HG02610 (cell line): Measurements from ENCODE around the gene PIAS2.
"Not testable (repeated sequence)": the region's sequence is repeated elsewhere in the genome, so short reads cannot be mapped to it uniquely, and the experiment has no call there.

Source experiments
- ATAC-seq: cut with Tn5 transposase; IDR thresholded peaks from one replicate; pipeline ENCODE4 v1.9.1; 2021; ENCODE audit warnings: mild to moderate bottlenecking, moderate library complexity; ENCODE audit not compliant: unreplicated experiment

PIAS2 gene

GRCh38 chr18:46903406-46903805, 13.9 kb downstream of the PIAS2 start:
- no peak for ATAC-seq

- peak; percentile 94 for ATAC-seq
Observed at GRCh38 chr18:46899274-46899948, 17.9 kb downstream of the PIAS2 start.

GRCh38 chr18:46894124-46894523, 23.2 kb downstream of the PIAS2 start:
- ATAC-seq = no peak

DNA sequence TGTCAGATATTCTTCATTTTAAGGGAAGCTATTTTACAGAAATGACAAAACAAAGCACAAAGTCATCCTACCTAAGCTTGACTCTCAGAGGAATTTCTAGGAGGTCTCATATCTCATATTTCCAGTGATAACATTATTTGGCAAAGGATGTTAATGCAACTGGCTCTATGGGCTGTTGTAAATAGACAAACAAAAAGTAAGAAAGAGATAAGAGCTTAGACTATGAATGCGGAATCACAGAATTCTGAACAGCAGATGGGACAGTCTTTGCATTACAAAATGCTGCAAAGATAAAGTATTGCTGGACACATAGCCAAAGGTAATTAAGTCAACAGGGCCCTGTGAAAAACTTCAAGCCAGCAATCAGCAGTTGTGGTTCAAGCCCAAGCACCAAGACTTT, 23.9 kb downstream of the PIAS2 start:
- no peak for ATAC-seq

DNA sequence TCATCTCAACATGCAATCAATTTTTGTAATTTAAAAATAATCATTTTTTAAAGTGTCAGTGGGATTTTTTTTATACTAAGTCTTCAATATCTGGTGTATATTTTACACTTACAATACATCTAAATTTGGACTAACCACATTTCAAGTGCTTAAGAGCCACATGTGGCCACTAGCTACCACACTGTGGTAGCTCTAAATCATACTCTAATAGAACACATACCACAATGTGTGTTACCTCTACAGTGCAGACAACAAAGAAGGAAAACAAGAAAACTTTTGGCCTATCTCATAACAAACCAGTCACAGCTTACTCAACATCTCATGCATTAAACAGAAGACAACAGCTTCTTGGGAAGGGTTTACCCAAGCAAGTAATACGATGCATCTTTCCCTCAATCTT, 24.5 kb downstream of the PIAS2 start:
- ATAC-seq = peak; percentile 55

GRCh38 chr18:46891742-46892214, 25.5 kb downstream of the PIAS2 start:
- peak; percentile 84 for ATAC-seq

- no peak for ATAC-seq
Observed at GRCh38 chr18:46888965-46889364, 28.3 kb downstream of the PIAS2 start.

- no peak for ATAC-seq
Observed at GRCh38 chr18:46886893-46887292, 30.4 kb downstream of the PIAS2 start.

GRCh38 chr18:46883180-46883579, 34.1 kb downstream of the PIAS2 start:
- ATAC-seq = no peak

- ATAC-seq = no peak
Observed at GRCh38 chr18:46877329-46877987, 39.8 kb downstream of the PIAS2 start.

GRCh38 chr18:46868169-46868921, 49.0 kb downstream of the PIAS2 start:
- ATAC-seq = no peak

DNA sequence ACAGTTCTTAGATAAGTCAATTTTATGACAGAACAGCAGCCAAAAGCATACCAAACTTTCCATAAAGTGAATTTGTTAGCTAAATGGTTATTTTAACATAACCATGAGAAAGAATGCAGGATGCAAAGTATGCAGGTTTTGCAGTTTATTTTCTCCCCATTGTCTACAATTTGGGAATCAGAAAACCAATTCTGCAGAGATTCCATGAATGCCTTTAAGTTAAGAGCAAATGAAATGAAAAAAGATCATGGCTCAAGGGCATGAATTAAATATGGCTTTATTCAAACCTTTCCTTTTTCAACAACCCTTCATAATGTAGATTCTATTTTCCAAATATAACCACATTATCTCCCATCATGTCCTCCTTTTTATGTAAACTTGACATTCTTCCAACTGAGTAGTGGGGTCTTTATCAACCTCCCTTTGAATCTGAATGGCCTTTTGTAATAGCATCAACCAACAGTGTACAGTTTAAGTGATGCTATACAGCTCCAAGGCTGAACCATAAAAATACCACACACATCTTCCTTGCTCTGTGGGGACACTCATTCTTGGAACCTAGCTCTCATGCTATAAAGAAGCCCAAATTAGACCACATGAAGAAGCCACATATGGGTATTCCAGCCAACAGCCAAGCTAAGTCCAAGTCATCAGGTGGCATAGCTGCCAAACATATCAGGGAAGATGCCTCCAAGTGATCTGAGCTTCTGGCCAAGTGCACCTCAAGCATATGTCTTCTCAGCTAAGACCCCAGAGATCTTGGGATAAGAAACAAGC, 49.8 kb downstream of the PIAS2 start:
- no peak for ATAC-seq

GRCh38 chr18:46866523-46866922, 50.8 kb downstream of the PIAS2 start:
- no peak for ATAC-seq

DNA sequence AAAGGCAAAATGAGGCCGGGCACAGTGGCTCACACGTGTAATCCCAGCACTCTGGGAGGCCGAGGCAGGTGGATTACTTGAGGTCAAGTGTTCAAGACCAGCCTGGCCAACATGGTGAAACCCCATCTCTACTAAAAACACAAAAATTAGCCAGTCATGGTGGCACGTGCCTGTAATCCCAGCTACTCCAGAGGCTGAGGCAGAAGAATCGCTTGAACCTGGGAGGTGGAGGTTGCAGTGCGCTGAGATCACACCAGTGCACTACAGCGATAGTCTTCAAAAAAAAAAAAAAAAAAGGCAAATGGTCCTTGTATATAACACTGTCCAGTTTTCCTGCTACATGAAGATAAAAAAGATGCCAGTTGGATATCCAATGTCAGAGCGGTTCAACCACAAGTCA, 52.1 kb downstream of the PIAS2 start:
- not testable (repeated sequence) for ATAC-seq

DNA sequence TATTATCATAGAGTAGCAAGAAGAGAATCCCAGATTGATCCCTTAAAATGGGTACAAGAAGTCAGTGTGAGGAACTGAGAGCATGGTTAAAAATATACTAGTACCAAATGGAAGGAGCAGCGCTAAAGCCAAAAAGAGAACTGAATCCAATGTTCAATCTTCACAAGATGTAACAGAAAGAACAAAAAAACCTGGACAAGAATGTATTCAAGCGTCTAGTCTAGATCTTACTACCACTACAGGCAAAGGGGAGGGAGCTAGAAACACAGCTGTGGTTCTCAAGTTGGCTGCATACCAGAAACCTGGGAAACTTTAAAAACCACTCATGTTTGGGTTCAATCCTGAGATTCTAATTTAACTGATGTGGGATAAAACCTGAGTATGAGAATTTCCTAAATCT, 57.5 kb downstream of the PIAS2 start:
- ATAC-seq = peak; percentile 68

- ATAC-seq = no peak
Observed at GRCh38 chr18:46858290-46858689, 59.0 kb downstream of the PIAS2 start.

GRCh38 chr18:46856973-46857372, 60.3 kb downstream of the PIAS2 start:
- no peak for ATAC-seq

DNA sequence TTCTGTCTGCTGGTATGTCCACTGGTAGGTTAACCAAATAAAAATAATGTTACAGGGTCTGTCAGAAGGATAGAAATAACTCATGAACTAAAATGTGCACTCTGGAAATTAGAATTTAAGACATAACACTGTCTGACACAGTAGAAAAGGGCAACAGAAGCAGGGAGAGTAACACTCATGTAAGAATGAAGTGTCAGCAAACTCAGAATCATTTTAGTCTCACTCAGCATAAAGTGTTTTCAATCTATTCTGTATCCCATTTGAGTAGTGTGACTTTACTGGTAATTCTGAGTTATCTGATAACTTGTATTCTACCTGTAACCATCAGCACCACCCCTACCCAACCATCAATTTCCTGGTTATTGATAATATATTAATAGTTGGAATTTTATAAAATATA, 68.3 kb downstream of the PIAS2 start:
- no peak for ATAC-seq

DNA sequence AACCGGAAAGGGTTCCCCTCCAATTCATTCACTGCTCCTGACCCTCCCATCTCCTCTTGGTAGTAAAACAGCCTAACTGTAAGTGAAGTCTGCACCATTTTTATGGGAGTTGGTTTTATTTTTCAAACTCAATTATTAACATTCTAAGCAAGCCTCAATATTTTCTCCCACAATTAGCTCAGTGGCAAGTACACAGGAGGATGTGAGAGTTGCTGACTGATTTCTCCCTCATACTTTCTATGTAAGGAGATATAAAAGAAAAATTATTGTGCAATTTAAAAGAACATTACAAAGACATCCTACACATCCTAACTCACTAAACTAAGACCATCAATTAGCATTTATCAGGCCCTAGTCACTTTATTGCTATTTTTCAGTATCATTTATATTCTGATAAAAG, 73.9 kb downstream of the PIAS2 start:
- ATAC-seq = no peak

DNA sequence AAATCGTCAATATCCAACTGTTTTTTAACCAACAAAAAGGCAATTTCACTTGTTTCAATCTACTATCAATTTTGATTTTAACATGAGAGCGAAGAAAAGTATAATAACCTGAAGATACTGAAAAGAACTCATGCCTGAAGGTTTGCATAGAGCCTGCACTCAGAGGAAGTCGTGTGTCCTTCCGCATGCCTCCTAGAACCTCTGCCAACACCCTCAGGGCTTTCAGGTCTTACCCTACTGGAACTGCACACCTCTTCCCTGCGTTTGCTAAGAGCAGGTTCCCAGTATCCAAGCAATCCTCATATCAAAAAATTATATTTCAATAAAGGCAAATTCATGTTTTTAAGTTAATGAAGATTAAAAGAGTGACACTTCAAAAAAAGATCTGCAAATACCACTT, 74.7 kb downstream of the PIAS2 start:
- ATAC-seq = no peak

GRCh38 chr18:46833899-46834298, 83.4 kb downstream of the PIAS2 start:
- no peak for ATAC-seq
